SU-DHL-6 (cell line): ENCODE measurements around the gene PDZD4.

Source experiments
- EZH2phosphoT487 ChIP-seq: fragments of 200-600 bp; sonication (generic), shearing (Covaris generic); conservative IDR thresholded peaks from 2 replicates; pipeline ENCODE4 v1.6.1; 2018; ENCODE audit warnings: mild to moderate bottlenecking, antibody characterized with exemption, low read length, moderate library complexity, mixed read lengths
- TF ChIP-seq, protein P1 (sequence below): fragments of 200-600 bp; sonication (generic); IDR thresholded peaks from one replicate; pipeline ENCODE4 v1.5.1; 2017; ENCODE audit warnings: antibody characterized with exemption, mild to moderate bottlenecking, low read length, moderate library complexity; ENCODE audit not compliant: insufficient read depth, poor library complexity, severe bottlenecking

DNA sequence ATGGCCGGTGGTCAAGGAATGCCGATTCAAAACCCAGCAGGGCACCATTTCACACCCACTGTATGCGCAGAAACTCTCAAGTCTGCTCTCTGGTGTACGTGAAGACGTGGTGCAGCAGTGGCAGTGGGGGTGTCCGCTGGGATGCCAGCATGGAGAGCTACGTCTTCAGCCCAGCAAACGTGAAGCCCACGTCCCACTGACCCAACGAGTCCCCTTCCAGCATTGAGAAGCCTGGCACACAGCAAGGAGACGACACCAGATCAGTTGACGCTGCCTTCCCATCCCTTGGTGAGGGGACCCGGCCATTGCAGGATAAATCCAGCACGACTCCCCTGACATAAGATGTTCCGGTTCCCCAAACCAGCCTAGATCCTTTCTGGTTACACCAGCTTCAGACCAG lies 68.5 kb downstream of the PDZD4 start:
- TF ChIP-seq, protein P1, sequence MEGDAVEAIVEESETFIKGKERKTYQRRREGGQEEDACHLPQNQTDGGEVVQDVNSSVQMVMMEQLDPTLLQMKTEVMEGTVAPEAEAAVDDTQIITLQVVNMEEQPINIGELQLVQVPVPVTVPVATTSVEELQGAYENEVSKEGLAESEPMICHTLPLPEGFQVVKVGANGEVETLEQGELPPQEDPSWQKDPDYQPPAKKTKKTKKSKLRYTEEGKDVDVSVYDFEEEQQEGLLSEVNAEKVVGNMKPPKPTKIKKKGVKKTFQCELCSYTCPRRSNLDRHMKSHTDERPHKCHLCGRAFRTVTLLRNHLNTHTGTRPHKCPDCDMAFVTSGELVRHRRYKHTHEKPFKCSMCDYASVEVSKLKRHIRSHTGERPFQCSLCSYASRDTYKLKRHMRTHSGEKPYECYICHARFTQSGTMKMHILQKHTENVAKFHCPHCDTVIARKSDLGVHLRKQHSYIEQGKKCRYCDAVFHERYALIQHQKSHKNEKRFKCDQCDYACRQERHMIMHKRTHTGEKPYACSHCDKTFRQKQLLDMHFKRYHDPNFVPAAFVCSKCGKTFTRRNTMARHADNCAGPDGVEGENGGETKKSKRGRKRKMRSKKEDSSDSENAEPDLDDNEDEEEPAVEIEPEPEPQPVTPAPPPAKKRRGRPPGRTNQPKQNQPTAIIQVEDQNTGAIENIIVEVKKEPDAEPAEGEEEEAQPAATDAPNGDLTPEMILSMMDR: no peak
- no peak for TF ChIP-seq EZH2phosphoT487
